ENCODE measurements around the gene SCMH1.

DNA sequence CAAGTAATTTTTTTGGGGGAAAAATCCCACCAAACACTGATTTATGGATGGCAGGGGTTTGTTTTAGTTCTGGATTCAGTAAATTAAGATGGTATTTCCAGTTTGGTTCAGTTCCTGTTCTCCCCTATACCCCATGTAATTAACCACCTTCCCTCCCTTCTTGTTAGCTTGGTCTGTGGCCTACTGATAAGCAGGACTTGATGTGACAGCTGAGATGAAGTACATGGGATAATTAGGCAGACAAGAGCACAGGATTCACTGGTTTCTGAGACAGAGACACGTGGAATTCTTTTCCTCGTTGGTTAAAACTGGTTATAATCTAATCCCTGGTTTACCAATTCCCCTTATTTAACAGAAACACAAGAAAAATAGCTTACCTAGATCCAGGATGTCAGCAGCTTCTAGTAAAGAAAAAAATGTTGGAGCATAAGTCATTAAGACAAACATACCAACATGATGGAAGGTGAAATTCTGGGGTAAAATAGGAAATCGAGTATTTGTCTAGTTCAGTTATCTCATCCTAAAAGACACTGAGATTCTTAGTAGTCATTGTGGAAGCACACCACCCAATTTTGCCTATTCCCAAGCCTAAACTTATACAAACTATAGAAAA lies 81.5 kb downstream of the SCMH1 start:
- TF ChIP-seq, protein P1, sequence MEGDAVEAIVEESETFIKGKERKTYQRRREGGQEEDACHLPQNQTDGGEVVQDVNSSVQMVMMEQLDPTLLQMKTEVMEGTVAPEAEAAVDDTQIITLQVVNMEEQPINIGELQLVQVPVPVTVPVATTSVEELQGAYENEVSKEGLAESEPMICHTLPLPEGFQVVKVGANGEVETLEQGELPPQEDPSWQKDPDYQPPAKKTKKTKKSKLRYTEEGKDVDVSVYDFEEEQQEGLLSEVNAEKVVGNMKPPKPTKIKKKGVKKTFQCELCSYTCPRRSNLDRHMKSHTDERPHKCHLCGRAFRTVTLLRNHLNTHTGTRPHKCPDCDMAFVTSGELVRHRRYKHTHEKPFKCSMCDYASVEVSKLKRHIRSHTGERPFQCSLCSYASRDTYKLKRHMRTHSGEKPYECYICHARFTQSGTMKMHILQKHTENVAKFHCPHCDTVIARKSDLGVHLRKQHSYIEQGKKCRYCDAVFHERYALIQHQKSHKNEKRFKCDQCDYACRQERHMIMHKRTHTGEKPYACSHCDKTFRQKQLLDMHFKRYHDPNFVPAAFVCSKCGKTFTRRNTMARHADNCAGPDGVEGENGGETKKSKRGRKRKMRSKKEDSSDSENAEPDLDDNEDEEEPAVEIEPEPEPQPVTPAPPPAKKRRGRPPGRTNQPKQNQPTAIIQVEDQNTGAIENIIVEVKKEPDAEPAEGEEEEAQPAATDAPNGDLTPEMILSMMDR (conservative IDR thresholded peaks at IDR 0.05; ENCODE audit: low read length) = no peak
- no peak for TF ChIP-seq EZH2phosphoT487 (IDR thresholded peaks at IDR 0.05; ENCODE audit: borderline replicate concordance, low read depth, low read length)

All from OCI-LY7 (cell line).